ENCODE results near the gene LAMB4.

DNA sequence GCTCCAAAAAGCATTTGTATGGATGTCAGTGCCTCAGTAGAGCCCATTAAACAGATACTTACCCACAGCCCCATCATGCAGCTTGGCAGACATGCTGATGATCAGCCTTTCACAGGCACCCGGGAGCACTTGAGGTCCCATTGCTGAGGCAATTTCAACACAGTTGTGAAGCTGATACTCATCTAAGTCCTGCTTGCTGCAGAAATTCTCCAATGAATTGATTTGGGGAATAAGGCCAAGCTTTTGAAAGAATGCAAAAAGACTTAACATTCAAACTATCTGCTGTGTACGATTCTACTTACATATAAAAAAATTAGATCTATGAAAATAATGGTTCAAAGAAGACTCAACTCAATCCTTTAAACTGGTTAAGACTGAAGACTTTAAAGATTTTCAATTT is 60.5 kb downstream of the LAMB4 start:
- TF ChIP-seq SIX5 (IDR thresholded peaks at IDR 0.05; ENCODE audit: low read depth, low read length) (no peak), POLR2A (IDR thresholded peaks at IDR 0.05; ENCODE audit: control extremely low read depth in 1 of 2, low read depth in 2 of 2, low read length in 2 of 2) (no peak), JUND (IDR thresholded peaks at IDR 0.05; ENCODE audit: low read length) (no peak), SRF (IDR thresholded peaks at IDR 0.05; ENCODE audit: low read depth, low read length) (no peak)
- TF ChIP-seq, protein P1, sequence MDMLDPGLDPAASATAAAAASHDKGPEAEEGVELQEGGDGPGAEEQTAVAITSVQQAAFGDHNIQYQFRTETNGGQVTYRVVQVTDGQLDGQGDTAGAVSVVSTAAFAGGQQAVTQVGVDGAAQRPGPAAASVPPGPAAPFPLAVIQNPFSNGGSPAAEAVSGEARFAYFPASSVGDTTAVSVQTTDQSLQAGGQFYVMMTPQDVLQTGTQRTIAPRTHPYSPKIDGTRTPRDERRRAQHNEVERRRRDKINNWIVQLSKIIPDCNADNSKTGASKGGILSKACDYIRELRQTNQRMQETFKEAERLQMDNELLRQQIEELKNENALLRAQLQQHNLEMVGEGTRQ (IDR thresholded peaks at IDR 0.05; ENCODE audit: low read length), result no peak

Data from H1 (cell line).